DND-41 (cell line): ENCODE measurements around the gene KLHL17.

ENCODE experiments used
- CTCF ChIP-seq: IDR thresholded peaks from 2 replicates; pipeline ENCODE4 v1.5.1; 2012; ENCODE audit warnings: borderline replicate concordance, low read length, moderate library complexity, mild to moderate bottlenecking; ENCODE audit not compliant: poor library complexity, severe bottlenecking; ENCODE audit errors: extremely low read depth
- EZH2 ChIP-seq: IDR thresholded peaks from 3 replicates; pipeline ENCODE4 v1.6.1; 2012; ENCODE audit warnings: borderline replicate concordance, low read depth, mild to moderate bottlenecking, moderate library complexity, low read length, inconsistent platforms; ENCODE audit not compliant: severe bottlenecking

GRCh38 chr1:925561-926421 lies 34.6 kb upstream of the KLHL17 start:
- no peak for TF ChIP-seq CTCF
- TF ChIP-seq EZH2 = peak; percentile 92
